DMS 273 treated with DMSO at 0.1 percent for 48 hours (cell line): ENCODE results near the gene DYNC2LI1.
"Not testable (repeated sequence)": the region's sequence is repeated elsewhere in the genome, so short reads cannot be mapped to it uniquely, and the experiment has no call there.

Experiments
- DNase-seq: peaks from one replicate; lab custom pipeline; 2025; lab: John Stamatoyannopoulos, UW

Gene DYNC2LI1

DNA sequence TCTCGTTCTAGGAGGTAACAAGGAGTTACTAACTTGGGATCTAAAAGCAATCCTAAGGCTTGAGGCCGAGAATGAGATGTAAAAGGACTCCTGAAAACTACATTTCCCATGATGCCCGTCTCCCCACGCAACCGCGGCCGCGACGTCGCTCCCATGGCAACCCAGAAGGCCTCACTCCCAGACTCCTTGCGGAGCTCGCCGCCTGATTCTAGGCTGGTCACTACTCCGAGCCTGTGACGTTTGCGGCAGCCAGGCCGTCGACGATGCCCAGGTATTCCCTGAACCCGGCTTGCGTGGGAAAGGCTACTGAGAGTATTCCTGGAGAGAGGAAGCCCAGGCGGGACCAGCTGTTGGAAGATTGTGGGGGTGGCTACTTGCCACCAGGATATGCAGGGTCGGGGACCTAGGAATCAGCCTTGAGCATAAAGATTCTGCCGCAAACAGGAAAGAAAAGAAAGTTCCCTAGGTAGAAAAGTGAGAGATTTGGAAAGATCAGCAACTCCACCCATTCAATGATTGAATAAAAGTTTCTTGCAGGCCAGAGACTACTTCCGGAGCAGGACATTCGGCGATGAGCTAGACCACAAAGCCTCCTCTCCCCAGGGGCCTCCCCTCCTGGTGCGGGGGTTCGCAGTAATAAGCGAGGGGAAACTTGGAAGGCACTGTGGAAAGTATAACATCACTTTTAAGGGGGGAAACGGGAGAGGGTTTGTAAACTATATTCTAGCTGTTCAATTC, at the start of gene DYNC2LI1:
Gene DYNC2LI1 (plus strand): TSS at position 164 of the 738 bp plus-strand sequence. CDS start 100 bp downstream, at position 264.
- peak; percentile 79 for DNase-seq

DNA sequence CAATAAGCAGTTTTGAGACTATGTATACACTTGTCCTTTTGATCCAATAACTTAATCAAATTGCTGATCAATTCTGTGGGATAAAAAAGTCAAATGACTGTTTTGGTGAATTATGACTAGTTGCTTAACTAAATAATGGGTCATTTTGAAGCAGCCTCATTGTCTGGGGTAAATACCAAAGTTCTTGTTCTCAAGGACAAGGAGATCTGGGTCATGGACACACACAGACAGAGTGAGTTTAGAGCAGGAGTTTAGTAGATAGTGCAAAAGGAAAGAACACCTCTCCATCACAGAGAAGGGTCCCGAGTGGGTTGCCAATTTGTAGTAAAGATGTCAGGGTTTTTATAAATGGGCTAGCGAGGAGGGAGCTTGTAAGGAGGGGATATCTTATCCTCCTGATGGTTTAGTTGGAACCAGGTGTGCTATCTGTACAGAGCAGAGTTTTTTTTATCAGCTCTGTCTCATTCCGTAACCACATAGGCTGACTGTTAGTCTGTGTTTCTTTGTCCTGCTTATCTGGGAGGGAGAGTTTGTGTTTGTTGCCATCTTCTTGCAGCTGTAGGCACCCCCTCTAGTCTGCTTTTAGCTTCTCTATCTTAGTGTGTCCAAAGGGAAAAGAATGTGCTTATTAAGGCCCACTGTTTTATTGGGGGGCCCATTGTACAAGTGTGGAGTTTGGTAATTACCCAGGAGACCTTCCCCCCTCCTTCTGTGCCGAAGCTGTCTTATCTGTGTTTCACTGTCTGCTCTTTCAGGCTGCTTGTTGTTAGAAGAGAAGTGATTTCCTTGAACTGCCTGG, 48.9 kb upstream of the DYNC2LI1 start:
- no peak for DNase-seq

DNA sequence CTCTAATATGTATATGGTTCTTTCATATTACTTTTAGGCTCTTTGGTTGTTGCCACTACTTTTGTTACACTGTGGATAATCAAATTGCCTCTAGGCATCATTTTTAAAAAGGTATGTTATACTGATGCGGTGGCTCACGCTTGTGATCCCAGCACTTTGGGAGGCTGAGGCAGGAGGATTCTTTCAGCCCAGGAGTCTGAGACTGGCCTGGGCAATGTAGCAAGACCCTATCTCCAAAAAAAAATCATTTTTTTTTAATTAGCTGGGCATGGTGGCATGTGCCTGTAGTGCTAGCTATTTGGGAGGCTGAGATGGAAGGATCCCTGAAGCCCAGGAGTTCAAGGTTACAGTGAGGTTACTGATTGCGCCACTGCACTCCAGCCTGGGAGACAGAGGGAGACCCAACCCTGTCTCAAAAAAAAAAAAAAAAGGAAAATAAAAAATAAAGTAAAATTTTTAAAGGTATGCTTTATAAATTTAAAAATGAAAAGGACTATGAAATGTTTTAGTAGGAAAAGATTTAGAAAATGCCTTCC, 48.1 kb upstream of the DYNC2LI1 start:
- DNase-seq, result no peak

DNA sequence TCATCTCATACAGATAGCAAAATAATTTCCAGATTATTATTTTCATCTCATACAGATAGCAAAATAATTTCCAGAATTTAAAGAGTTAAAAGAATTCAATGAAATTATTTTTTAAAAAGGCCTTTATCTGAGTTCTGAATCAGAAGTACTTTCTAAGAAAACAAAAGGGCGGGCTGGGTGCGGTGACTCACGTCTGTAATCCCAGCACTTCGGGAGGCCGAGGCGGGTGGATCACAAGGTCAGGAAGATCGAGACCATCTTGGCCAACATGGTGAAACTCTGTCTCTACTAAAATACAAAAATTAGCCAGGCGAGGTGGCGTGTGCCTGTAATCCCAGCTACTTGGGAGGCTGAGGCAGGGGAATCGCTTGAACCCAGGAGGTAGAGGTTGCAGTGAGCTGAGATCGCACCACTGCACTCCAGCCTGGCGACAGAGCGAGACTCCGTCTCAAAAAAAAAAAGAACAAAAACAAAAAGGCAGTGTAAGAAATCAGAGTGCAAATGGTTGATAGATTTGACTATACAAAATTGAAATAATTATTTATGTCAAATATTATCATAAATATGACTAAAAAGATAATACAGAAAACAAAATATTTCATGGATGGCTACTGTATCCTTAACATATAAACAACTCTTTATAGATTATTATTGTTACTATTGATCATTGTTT, 46.7 kb upstream of the DYNC2LI1 start:
- DNase-seq, result not testable (repeated sequence)

DNA sequence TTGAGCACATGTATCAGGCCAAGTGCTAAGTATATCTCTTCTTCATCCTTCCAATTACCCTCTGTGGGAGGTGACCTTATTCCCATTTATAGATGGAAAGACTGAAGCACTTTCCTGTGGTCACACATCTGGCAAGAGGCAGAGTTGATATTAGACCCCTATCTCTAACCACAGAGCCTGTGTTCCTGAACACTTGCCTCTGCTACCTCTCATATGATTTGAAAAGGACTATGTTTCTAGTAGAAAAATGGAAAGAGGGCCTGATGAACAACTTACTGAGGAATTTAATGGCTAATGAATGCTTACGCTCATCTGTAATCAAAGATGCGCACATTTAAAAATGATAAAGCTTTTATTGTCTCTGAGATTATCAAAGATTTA, 46.2 kb upstream of the DYNC2LI1 start:
- DNase-seq, result no peak

DNA sequence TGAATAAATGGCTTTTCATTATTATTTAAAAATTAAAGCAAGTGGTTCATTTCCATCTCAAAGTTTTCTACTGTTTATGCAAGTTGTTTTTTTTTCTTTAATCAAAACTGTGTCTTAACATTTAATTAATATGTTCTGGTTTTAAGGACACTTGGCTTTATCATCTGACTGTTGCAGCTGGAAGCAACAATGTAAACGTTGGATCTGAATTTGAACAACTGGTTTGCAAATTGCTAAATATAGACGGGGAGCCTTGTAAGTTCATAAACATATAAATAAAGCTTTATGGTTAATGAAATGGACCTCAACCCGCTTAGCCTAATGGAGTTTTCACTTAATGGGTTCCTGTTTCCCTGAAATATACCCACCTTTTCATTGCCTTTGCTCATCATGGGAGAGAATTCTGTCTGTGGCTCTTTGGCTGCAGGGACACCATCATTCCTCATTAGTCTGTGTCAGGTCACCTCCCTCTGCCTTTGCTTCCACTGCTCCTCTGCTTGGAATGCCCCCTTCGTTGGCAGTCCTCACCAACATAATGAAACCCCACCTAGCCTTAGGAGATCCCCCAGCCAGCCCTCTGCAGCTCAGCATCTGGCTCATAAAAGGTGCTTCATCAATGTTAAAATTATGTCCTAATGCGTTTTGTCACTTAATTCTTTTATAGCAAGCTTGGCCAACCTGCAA, 44.2 kb upstream of the DYNC2LI1 start:
- DNase-seq, result no peak

DNA sequence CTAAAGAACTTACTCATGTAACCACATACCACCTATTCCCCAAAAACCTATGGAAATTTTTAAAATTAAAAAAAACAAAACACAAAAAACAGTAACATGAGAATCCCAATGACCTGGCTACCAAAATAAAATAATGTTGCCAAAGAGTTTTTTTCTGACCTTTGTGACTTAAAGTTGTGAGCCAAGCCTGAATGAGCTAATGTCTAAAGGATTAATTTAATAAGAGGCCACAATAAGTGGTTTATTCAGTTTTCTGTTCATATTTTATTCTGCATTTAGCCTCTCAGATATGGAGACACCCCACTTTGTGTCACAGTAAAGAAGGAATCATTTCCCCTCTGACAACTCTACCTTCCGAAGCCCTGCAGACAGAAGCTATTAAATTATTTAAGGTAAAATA, 42.6 kb upstream of the DYNC2LI1 start:
- DNase-seq, result no peak

DNA sequence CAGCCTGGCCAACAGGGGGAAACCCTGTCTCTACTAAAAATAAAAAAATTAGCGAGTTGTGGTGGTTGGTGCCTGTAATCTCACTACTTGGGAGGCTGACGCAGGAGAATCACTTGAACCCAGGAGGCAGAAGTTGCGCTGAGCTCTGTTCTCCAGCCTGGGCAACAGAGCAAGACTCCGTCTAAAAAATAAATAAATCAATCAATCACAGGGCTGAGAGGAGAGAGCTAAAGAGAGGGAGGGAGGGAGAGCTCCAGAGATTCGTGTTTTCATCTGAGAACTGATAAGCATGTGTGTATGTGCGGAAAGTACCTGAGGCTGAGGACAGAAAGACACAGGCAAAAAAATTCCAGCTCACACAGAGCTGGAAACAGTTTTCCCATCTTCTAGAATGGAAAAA, 37.2 kb upstream of the DYNC2LI1 start:
- no peak for DNase-seq

DNA sequence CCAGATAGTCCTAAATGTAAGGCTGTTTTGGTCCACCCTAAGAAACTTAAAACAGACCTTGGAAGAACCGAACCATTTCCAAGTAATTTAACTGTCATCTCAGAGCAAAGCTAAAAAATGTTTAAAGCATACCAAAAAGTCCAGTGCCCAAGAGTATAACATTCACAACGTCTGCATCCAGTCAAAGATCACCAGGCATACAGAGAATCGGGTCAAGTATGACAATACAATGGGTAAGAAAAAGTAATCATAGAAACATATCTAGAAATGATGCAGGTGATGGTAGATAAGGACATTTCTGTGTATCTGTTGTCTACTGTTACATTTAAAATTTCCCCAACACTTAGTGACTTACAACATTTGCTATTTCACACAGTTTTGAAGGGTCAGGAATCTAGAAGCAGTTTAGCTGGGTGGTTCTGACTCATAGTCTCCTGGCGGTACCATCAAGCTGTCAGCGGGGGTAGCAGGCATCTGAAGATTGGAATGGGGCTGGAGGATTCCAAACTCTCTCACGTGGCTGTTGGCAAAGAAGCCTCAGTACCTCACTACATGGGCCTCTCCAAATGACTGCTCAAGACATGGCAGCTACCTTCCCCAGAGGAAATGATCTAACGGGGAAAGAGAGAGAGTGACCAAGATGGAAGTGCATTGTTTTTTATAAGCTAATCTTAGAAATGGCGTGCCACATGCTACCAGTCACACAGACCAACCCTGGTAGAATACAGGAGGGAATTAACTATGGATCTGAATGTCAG, 36.6 kb upstream of the DYNC2LI1 start:
- no peak for DNase-seq

DNA sequence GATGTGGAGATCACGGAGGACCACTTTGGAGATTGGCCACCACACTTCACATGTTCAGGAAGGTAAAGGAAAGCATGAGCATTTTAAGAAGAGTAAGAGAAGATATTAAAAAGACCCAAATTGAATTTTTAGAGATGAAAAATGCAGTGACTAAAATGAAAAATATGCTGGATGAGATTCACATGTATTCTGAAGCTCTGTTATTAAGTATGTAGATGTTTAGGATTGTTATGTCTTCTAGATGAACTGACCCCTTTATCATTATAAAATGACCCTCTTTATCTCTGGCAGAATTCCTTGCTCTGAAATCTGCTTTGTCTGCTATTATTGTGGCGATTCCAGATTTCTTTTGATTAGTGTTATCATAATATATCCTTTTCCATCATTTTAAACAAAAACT, 36.0 kb upstream of the DYNC2LI1 start:
- DNase-seq, result no peak

DNA sequence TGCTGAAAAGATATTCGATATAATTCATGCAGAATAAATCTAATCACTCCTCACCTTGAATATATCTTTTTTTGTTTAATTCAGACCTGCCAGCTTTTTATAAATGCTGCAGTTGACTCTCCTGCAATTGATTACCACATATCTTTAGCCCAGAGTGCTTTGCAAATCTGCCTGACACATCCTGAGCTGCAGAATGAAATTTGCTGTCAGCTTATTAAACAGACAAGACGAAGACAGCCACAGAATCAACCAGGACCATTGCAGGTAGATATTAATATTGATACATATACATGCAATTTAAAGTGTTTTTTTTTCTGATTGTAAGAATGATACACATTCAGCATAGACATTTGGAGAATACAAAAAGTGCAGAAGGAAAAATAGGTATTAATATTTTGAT, 35.6 kb upstream of the DYNC2LI1 start:
- no peak for DNase-seq

DNA sequence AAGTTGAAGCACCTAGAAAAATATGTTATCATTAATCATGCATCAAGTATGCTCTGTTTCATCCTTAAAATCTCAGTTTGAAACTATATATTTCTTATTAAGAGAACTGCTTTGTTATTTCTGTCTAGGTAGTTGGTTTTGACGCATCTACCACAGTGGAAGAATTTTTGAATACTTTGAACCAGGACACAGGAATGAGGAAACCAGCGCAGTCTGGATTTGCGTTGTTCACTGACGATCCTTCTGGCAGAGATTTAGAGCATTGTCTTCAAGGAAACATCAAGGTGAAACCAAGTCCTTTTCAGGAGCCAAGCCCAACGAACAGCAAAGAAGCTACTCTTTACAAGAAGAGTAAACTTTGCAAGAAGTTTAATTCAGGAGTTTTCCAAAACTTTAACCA, 30.1 kb upstream of the DYNC2LI1 start:
- no peak for DNase-seq

DNA sequence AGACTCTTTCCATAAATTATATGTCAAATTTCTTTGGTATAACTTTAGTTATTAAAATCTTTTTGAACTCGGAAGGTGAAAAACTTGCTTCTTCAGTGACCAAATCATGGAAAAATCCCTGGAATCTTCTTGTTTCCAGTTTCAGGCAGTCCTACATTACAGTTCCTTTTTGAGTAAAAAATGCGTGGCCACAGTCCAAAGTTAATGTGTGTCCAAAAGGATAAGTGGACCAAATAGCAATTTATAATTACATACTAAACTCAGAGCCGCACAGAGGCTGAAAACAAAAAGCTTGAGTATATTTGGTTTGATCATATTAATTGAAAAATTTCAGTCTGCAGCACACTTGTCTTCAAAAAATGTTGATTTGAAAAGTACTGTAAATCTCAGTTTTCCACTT, 28.4 kb upstream of the DYNC2LI1 start:
- DNase-seq, result no peak

DNA sequence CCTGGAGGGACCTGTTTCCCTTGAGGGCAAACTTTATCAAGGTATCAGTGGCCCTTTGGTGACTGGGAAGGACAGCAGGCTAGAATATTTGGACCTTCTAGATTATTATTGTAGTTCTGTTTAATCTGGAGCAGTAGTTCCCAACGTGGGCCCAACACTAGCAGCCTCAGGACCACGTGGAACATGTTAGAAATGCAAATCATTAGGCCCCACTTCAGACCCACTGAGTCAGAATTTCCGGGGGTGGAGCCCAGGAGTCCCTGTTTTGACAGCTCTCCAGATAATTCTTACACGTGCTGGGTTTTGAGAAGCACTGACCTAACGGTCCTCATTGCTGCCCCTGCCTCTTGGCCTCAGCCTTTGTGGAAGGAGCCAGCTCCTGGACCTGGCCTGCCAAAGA, 25.5 kb upstream of the DYNC2LI1 start:
- DNase-seq, result no peak

DNA sequence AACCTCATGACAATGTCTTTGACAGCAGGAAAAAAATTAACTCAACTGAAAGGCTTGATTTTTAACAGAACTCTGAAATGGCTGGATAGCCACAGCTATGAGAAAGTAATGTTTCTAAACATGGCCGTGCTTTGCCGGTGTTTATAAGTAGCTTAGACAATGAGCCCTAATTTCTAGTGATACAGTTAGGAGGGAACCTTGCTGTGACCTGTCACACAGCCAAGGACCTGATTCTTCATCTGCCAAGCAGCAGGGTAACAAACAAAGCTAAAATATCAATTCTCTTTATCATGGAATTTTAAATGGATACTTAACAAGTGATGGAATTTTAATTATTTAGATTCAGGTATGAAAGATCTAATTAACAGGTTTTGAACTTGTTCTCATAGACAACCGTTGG, 24.3 kb upstream of the DYNC2LI1 start:
- DNase-seq, result no peak

DNA sequence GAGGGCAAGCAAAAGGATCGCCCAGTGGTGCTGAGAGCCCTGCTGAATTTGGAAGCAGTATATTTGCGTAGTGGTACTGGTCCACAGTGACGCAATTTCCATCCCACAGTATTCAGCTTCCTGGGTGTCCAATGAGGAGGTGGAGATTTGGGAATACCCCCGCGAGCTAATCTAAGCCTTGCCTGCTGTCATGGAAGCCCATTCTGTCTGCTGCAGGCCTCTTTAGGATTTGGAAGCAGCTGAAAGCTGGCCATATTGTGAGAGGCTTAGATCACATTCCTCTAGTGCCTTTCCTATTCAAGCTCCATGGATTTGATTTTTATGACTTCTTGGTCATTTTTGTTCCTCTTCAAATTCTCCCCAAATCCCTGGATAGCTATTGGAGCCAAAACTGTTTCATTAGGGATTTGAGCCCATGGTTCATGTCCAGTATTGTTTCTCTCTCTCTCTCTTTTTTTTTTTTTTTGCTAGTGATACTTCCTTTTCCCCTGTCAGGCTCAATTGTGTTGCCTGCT, 22.3 kb upstream of the DYNC2LI1 start:
- no peak for DNase-seq

DNA sequence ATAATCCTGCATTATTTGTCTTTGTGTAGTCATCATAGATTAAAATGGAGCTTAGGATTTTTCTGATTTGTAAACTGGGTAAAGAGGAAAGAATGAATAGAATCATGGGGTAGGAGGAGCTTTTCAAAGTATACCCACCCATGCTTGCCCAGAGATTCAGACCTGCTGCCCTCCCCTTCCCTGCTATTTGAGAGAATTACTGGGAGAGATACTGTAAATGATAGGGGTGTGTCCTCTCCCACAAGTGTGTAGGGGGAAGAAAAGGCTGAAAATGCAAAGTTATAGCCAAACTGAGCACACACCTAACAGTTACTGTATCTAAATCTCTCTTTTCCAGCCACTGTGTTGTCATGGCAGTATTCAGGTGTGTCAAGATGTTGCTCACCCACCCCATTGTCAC, 21.5 kb upstream of the DYNC2LI1 start:
- no peak for DNase-seq

DNA sequence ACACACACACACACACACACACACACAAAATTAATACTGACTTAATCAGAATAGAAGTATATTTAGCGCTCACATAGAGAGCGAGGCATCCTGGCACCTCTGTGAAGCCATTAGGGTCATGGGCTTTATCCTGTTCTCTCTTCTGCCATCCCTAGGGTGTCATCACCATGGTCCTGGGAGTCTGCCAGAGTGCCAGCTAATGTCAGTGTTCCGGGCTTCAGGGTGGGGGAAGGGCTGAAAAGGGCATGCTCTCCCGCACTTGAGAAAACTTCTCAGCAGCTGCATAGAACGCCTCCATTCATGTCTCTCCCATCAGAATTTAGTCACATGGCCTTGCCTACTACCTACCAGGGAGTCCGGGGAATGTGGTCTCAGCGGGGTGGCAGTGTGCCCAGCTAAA, 19.7 kb upstream of the DYNC2LI1 start:
- no peak for DNase-seq

DNA sequence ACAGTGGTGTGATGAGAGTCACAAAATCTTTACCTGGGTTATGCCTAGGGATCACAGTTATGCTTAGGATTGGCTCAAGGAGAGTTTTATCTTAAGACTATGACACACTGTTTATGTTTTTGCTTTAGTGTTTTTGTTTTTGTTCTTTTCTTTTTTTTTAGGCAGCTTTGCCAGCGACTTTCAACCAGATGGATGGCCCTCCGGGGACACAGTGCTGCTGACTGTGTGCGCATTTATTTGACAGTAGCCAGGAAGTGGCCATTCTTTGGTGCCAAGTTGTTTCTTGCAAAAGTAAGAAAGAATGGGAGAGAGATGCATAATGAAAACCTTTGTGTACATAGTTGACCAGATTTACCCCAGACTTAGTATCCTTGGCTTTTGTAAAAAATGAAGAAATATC, 15.1 kb upstream of the DYNC2LI1 start:
- no peak for DNase-seq

DNA sequence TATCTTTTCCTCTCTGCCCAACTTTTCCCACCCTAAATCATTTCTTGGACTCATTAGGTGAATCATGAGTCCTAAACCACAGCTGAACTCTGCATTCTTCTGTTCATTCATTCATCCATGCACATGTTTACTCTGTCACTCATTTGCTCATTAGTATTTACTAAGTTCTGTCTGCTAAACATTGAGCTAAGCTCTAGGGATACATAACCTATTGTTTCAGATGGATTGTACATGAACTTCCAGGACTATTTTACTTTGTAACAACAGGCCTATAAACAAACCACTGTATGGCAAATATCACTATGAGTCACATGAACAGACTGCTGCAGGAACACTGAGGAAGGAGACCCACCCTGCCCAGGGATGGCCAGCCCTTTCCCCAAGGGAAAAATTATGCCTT, 14.6 kb upstream of the DYNC2LI1 start:
- no peak for DNase-seq

DNA sequence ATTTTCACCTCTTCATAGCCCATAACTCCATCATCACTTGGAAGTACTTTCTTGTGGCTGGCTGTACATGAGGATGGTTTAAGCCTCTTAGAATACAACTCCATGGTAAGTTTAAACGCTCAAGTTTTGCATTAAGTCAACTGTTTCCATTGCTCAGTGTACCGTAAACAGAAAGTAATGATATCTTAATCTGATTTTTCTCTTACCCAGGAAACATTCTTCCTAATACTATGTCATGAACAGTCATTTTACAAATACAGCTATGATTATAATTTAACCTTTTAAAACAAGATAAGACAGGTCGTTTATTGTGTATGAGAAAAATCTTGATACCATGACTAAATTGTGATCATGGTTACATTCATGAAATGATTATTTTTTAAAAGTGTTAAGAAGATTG, 11.6 kb upstream of the DYNC2LI1 start:
- DNase-seq, result no peak
